Measurements from ENCODE around the gene PRKCA.
A peak's percentile ranks its signal among the peaks of the same experiment; 100 is the strongest.

The PRKCA gene

DNA sequence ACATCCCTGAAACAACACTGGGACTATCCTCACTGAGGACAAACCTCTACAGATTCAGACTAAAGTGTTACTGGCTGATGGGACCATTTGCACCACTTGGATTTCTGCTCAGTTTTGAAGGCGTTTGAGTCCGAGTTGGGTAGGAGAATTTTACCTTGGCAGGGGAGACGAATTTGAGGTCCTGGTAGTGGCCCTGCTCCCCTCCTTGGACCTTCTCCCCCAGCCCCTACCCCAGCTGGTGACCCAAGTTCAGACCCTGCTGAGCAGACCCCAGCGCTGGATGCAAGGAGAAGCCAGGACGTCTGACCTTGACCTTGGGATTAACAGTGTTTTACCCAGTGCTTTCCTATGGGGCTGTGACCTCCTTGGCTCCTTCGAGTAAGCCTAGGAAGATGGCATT is 546.1 kb downstream of the PRKCA start:
- no peak for DNase-seq

DNA sequence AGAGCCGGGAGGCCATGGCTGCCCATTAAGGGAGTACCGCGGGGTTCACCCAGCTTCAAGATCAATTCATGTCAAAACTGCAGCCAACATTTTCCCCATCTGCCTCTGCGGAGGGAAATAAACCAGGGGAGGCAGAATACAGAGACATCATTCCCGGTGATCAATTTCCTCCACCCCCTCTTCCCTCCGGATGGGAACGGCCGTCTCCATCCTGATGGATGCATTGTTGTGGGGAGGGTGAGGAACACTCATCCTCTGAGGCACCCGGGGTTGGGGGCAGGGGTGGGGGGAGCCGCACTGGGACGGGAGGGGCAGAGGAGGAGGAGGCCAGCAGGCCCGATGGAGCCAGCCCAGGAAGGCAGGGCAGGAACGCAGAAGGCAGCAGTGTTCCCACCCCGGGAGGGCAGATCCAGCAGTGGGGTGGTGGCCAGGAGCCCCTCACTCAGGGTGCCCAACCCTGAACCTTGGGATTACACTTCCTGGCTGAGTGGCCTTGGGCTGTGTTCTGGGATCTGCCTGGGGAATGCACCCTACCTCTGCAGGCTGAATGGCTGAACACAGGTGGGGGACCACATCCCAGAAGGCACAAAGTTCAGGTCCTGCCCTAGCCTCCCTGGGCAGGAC is 546.7 kb downstream of the PRKCA start:
- no peak for DNase-seq

DNA sequence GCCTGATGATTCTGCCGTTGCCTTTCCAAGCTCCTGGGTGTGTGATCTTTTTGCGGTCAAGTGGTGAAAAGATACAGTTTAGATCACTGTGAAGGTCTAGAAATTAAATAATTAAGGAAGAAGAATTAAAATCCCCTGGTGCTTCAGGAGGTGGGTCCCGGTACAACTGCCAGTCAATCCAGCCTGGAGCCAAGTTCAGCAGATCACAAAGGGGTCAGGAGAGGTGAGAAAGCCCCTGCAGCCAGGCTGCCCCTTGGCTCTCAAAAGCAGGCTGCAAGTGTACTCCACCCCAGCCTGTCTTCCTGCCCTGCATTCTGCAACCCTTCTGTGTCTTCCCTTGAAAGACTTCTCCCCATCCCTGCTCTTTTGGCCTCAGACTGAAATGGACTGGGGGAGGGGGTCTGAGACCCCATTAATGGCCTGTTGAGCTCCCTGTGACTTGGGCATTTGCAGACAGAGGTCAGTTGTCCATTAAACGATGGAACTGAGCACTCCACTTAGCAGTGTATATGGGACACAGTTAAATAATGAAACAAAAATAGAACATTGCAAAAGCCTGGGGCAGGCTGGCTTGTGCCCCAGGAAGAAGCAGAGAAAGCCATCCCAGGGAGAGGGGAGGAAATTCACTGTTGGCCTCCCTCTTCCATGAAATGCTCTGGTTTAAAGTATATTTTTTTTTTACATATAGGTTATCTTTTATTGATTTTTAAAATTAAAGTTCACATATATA is 547.6 kb downstream of the PRKCA start:
- no peak for DNase-seq

DNA sequence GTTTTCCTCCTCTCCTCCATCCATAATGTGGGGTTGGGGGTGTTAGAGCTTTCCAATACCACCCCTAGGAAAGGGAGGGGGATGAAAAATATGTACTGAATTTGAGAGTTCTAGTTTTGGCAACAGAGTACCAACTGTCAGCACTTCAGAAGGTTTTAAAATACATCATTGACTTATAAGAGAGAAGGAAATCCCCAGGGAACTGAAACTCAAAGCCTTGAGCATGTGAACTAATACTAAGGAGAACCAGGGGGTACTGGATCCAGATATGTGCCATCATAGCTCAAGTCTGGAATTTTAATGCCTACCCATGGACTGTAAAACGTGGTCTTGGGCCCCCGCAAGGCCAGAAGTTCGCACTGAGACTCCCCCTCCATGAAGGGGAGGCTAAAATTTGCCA is 548.3 kb downstream of the PRKCA start:
- DNase-seq, result no peak

DNA sequence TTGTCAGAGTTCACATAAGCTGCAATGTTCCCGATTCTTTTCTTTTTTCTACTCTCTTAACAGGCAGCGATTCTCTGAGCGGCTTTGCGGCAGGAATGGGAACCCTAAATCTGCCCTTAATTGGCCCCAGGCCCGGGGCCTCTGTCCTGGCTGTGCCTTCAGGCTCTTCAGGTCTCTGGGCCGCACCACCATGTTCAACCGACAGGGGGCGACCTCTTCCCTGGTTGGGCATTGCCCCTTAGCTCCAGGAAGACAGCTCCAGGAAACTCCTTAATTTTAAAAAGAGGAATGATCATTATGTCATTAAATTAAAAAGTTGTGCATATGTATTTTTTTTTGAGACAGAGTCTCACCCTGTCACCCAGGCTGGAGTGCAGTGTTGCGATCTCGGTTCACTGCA is 552.8 kb downstream of the PRKCA start:
- peak in 2 of 5 experiments; percentile 6 to 9 for DNase-seq

DNA sequence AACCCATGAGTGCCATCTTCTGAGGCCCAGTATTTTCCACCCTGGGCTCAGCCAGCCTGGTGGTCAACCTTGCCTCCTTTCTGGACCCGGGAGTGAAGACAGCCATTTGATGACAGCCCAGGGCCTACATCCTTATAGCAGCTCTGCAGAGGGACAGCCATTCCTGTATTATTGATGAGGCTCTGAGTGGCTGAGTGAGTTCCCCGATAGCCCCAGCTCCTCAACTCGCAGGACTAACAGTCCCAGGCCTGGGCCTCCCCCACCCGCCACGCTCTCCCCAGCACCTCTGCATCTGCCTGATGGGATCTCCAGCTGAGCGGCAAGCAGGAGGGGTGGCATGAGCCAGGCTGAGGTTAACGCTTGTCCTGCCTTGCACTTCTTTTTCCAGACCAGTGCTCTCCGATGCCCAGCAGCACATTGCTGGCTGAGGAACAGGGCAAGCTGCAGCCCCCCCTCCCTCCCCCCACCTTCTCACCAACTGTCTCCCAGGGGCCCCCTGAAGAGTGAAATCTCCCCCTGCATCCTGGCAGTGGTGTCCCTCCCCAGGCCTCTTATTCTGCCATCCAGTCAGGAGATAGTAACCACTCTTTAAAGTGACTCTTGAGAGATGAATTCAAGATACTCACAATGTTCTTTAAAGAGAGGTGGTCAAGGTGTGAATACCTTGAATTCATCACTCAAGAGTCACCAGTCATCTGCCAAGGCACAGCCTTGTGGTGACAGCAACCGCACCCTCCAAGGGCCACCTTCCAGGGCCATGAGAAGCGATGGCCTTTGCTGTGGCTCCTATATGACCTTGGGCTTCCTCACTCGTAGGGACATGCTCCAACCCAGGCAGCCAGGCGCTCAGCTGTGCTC is 556.0 kb downstream of the PRKCA start:
- no peak for DNase-seq

DNA sequence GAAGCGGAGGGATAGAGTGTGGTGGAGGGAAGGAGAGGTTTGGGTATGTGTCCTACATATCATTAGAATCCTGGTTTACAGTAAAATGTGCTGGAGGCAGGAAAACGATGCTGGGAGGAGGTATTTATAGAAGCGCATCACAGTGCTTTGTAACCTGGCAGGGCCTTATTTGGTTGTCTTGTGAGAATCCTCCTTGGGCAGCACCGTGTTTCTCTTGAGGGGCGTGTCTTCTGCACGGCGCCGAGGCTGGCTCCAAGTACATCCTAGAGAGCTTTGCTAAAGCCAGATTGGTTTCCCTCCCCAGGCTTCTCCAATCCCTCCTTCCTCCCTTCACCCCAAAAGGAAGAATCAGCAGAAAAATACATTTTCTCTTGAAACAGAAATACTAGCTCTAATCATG is 556.9 kb downstream of the PRKCA start:
- no peak for DNase-seq

DNA sequence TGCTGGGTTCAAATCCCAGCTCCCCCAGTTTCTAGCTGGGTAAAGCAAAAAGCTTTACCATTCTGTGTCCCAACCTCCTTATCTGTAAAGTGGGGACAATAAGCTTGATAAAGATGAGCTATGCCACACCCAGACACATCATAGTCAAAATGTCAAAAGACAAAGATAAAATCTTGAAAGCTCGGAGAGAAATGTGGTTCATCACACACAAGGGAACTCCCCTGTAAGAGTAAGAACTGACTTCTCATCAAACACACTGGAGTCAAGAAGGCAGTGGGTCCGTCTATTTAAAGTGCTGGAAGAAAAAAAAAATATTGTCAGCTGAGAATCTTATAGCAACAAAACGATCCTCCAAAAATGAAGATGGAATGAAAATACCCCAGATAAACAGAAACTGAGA is 557.8 kb downstream of the PRKCA start:
- DNase-seq, result peak in 1 of 5 experiments; percentile 70
